H54 (cell line): ENCODE measurements around the gene LTBP4.
"Not testable (repeated sequence)": the region's sequence is repeated elsewhere in the genome, so short reads cannot be mapped to it uniquely, and the experiment has no call there.

Experiments
- DNase-seq: peaks from one replicate; pipeline ENCODE4 v3.0.0; 2011; ENCODE audit warnings: low spot score, mixed read lengths; ENCODE audit not compliant: insufficient read length
- FAIRE-seq: peaks from 3 replicates; lab custom pipeline; 2011; peaks lifted over from hg19 to GRCh38; lab: Jason Lieb, UNC
- POLR2A ChIP-seq: IDR thresholded peaks from 2 replicates; pipeline ENCODE4 v1.6.1; 2011; ENCODE audit warnings: low read depth, mild to moderate bottlenecking, low read length

The LTBP4 gene

DNA sequence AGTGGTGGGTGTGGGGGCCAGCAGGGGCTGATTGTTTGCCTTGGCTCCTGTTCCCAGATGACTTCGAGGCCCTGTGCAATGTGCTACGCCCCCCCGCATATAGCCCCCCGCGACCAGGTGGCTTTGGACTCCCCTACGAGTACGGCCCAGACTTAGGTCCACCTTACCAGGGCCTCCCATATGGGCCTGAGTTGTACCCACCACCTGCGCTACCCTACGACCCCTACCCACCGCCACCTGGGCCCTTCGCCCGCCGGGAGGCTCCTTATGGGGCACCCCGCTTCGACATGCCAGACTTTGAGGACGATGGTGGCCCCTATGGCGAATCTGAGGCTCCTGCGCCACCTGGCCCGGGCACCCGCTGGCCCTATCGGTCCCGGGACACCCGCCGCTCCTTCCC, 25.7 kb downstream of the LTBP4 start:
- no peak for FAIRE-seq
- no peak for DNase-seq
- no peak for TF ChIP-seq POLR2A

DNA sequence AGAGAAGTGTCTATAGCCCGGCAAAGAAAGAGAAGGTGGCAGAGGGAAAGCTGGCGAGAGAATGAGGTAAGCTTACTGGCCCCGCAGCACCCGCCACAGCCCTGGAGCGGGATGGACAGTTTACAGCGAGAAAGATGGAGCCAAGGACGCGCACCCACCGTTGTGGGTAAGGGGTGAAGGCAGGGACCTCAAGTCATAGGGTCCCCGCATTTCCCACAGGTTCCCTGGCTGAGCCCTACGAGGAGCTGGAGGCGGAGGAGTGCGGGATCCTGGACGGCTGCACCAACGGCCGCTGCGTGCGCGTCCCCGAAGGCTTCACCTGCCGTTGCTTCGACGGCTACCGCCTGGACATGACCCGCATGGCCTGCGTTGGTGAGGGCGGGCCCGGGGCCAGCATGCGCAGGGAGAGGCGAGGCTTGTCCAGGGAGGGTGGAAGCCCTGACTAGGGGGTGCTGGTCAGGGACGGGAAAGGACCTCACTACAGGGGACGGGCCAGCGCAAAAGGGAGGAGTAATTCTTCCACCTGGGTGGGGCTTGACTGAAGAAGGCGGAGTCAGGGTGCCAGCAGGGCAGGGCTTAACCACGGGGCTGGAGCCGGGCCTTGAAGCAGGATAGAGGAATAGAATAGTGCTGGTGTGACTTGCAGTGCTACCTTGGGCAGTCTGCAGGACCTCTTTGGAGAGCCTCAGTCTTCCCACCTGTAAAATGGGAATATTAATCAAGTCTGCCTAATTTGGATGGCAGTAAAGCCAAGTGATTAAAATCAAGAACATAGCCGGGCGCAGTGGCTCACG, 26.5 kb downstream of the LTBP4 start:
- TF ChIP-seq POLR2A = no peak
- no peak for DNase-seq
- FAIRE-seq = no peak

DNA sequence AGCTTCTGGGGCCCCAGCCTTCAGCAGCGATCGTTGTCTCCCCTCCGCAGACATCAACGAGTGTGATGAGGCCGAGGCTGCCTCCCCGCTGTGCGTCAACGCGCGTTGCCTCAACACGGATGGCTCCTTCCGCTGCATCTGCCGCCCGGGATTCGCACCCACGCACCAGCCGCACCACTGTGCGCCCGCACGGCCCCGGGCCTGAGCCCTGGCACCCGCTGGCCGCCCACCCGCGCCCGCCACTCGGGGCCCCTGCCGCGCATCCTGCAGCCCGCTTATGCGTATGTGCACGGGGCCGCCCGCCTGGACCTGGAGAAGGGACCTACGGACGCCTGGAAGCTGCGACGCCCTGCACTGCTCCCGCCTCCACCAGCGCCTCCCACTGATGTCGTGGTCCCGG, 28.2 kb downstream of the LTBP4 start:
- TF ChIP-seq POLR2A = no peak
- no peak for DNase-seq
- no peak for FAIRE-seq

DNA sequence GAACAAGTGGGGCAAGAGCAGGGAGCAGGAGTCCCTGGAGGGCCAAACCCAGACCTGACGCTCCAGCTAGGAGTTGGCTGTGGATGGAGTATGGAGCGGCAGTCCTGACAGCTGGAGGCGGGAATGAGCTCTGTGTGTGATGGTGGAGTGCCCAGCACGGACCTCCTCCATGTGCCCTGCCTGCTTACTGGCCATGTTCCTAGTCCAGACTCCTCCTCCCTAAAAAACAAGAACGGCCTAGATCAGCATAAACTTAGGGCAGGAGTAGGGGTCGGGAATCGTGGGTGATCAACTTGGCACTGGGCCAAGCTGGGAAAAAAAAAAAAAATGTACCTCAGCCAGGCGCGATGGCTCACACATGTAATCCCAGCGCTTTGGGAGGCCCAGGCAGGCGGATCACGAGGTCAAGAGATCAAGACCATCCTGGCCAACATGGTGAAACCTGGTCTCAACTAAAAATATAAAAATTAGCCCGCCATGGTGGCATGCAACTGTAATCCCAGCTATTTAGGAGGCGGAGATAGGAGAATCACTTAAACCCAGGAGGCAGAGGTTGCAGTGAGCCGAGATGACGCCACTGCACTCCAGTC, 29.5 kb downstream of the LTBP4 start:
- no peak for TF ChIP-seq POLR2A
- FAIRE-seq (no peak), DNase-seq (no peak)

DNA sequence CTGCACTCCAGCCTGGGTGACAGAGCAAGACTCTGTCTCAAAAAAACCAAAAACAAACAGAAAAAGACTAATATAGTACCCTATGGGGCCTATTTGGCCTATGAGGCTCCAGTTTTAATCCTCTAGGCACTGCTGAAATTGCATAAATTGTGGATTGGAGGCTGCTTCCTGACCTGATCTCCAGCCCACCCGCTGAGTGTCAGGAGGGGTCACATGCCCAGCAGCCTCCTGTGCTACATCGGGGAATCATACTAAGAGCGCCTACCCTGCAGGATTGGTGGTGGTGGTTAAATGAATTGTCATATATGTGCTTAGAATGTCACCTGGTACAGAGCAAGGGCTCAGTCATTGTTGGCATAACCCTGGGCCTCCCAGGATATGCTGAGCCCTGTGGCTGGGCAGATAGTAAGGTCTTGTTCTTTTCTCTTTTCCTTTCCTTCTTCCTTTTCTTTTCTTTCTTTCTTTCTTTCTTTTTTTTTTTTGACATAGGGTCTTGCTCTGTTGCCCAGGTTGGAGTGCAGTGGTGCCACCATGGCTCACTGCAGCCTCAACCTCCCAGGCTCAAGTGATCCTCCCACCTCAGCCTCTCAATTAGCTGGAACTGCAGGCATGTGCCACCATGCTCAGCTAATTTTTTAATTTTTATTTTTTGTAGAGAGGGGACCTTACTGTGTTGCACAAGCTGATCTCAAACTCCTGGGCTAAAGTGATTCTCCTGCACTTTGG, 31.3 kb downstream of the LTBP4 start:
- FAIRE-seq (no peak), DNase-seq (no peak)
- TF ChIP-seq POLR2A = no peak

DNA sequence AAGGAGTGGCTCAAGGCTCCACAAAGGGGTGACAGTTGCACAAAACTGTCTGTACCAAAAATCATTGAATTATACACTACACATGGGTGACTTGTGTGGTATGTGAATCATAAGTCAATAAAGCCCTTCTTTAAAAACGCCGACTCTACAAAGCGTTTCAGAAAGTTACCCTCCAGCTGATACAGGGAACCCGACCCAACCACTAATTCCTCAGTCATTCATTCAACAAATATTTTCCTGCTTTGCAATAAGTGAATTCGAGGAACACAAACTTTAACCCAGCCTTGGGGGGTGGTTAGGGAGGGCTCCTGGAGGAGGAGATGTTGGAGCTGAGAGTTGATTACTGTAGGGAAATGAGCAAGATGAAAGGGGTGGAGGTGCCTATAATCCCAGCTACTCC, 32.0 kb downstream of the LTBP4 start:
- DNase-seq (no peak), FAIRE-seq (no peak)
- no peak for TF ChIP-seq POLR2A

DNA sequence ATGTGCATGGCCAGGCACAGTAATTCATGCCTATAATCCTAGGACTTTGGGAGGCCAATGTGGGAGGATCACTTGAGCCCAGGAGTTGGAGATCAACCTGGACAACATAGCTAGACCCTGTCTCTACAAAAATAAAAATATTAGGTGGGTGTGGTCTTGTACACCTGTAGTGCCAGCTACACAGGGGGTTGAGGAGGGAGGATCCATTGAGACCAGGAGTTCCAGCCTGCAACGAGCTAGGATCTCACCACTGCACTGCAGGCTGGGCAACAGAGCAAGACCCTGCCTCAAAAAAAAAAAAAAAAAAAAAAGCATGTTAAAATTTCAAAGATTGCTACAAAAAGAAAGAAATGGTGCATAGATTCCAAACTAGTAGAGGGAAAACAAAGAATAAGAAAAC, 37.2 kb downstream of the LTBP4 start:
- TF ChIP-seq POLR2A = no peak
- DNase-seq (no peak), FAIRE-seq (no peak)

DNA sequence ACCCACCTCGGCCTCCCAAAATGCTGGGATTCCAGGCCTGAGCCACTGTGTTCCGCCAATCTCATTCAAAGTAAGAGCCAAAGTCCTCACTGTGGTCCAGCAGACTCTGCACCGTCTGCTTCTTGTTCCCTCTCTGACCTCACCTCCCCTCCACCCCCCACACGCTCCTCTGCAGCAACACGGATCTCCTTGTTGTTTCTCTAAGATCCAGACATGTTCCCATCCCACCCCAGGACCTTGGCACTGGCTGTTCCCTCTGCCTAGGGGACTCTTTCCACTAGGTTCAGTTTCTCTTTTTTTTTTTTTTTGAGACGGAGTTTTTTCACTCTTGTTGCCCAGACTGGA, 38.4 kb downstream of the LTBP4 start:
- FAIRE-seq (no peak), DNase-seq (no peak)
- no peak for TF ChIP-seq POLR2A

DNA sequence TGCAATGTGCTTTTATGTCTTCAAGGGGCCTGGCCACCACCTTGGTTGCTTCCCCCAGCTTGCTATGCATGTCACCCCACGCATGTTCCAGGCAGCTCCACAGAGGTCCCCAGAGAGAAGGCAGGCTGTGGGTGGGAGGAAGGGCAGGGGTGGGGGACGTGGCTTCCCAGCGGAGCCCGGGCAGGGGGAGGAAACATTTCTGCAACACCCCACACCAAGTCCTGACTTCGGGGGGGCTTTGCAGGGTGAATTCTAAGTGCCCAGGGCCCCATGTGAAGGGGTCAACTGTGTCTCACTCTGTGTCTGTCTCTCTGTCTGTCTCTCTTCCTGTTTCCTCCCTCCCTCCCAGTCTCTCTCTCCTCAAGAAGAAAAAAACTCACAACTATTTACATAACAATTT, 39.6 kb downstream of the LTBP4 start:
- DNase-seq (no peak), FAIRE-seq (no peak)
- TF ChIP-seq POLR2A = no peak

DNA sequence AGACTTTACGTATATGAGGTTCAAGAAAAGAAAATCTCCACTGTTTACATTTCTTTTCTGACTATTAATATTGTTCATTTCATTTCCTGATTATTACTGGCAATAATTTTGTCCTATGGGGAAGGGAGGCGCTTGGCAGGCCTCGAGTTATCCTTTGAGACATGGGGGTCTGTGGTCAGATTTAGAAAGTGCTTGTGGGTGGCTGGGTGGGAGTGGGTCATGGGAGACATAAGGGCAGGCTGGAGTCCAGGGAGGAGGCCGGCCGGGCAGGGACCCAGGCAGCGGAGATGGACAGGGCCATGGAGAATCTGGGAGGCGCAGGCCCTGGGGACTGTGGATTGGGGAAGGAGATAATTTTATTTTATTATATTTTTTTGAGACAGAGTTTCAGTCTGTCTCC, 40.1 kb downstream of the LTBP4 start:
- TF ChIP-seq POLR2A = no peak
- FAIRE-seq (no peak), DNase-seq (no peak)

DNA sequence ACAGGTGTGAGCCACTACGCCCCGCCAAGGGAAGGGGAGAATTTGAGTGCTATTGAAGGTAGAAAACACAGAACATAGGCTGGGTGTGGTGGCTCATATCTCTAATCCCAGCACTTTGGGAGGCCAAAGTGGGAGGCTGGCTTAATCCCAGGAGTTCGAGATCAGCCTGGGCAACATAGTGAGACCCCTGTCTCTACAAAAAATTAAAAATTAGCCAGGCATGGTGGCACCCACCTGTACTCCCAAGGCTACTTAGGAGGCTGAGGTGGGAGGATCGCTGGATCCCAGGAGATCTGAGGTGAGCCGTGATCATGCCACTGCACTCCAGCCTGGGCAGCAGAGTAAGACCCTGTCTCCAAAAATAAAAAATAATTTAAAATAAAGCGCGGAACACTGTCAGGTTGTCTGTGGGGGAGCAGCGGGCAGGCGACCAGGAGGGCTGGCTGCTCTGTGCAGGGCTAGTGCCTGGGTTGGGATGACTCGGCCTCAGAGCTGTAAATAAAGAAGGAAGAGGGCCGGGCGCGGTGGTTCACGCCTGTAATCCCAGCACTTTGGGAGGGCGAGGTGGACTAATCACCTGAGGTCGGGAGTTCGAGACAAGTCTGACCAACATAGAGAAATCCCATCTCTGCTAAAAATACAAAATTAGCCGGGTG, 41.0 kb downstream of the LTBP4 start:
- TF ChIP-seq POLR2A = no peak
- FAIRE-seq = no peak
- no peak for DNase-seq

DNA sequence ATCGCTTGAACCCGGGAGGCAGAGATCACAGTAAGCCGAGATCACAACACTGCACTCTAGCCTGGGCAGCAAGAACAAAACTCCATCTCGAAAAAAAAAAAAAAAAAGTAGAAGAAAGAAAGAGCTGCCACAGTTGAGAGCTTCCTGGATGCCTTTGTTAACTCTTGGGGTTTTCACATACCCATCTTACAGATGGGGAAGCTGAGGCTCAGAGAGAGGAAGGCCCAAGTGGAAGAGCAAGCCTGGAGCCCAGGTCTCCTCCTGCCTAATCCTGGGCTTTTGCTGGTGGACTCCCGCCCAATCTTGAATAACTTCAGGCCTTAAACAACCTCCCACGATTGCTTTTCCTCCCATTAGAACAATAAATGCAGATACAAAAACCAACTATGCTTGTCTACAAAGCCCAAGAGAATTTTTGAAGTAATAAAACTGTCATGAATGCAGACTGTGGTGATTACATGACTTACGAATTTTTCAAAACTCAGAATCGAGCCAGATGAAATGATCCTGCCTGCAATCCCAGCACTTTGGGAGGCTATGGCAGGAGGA, 41.7 kb downstream of the LTBP4 start:
- DNase-seq (no peak), FAIRE-seq (no peak)
- no peak for TF ChIP-seq POLR2A

DNA sequence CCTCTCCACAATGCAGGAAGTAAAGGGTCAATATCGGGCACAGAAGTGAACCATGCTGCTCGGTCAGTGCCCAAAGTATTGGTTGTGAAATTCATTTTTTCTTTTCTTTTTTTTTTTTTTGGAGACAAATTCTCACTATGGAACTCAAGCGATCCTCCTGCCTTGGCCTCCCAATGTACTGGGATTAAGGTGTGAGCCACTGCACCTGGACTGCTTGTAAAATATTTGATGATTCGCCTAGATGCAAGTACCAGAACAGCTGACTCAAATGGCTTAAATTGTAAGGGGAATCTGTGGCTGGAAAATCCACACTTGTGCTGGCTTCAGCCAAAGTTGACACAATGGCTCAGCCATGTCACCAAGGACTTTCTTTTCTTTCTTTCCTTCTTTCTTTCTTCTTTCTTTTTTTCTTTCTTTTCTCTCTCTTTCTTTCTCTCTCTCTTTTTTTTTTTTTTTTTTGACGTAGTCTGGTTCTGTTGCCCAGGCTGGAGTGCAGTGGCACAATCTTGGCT, 45.6 kb downstream of the LTBP4 start:
- no peak for TF ChIP-seq POLR2A
- DNase-seq (no peak), FAIRE-seq (no peak)

DNA sequence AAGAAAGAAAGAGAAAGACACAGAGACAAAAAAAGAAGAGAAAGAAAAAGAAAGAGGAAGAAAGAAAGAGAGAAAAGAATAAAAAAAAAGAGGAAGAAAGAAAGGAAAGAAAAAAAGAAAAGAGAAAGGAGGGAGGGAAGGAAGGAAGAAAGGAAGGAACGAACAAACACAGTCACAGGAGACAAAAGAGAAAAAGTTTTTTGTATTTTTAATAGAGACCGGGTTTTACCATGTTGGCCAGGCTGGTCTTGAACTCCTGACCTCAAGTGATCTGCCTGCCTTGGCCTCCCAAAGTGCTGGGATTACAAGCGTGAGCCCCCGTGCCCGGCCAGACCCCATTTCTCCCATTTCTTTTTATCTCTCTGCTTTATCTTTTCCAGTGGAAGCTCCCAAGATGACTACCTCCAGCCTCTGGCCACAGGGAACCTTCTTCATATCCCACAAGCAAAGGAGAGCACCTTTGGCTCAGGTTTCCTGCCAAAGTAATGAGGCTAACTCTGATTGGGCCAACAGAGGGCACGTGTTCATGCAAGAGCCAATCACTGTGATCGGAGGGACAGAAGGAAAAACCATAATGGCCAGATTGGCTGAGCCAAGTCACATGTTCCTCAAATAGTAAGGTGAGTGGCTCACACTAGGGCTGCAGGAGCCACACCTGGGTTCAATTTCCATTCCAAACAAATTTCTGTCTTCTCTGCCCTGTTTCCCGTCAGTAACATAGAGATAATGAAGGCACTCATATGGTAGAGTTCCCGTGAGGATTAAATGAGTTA, 48.9 kb downstream of the LTBP4 start:
- FAIRE-seq = not testable (repeated sequence)

More for the DNA sequence above, 48.9 kb downstream of the LTBP4 start:
- DNase-seq = not testable (repeated sequence)
